ENCODE measurements around the gene PANK2. TPM values are rescaled to one million over a fixed set of nuclear protein-coding genes. Genes with fewer than 3 reads are reported as not detected.

Gene PANK2
- total and polyA plus RNA-seq, 2 experiments from 2014 or later = 36.1 to 72.0 TPM

DNA sequence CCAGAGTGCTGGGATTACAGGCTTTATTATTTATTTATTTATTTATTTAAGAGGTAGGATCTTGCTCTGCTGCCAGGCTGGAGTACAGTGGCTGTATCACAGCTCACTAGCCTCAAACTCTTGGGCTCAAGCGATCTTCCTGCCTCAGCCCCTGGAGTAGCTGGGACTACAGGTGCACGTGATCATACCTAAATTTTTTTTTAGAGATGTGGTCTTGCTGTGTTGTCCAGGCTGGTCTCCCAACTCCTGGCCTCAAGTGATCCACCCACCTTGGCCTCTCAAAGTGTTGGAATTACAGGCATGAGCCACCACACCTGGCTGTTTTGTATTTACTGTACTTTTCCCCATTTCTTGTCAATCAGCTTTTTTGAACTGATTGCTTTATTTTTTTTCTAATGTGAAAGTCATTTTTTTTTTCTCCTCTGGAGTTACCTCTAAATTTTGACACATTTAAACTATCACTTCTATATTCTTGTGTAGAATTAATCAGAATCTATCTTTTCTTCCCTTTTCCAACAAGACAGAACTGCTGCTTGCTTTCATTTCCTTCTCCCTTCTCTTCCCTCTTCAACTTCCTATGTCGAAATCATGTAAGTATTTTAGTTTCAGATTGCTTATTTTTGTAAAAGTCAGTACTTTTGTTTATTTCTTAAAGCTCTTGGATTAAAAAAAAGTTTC is 12.0 kb downstream of the PANK2 start (continued):
- TF ChIP-seq, protein P1, sequence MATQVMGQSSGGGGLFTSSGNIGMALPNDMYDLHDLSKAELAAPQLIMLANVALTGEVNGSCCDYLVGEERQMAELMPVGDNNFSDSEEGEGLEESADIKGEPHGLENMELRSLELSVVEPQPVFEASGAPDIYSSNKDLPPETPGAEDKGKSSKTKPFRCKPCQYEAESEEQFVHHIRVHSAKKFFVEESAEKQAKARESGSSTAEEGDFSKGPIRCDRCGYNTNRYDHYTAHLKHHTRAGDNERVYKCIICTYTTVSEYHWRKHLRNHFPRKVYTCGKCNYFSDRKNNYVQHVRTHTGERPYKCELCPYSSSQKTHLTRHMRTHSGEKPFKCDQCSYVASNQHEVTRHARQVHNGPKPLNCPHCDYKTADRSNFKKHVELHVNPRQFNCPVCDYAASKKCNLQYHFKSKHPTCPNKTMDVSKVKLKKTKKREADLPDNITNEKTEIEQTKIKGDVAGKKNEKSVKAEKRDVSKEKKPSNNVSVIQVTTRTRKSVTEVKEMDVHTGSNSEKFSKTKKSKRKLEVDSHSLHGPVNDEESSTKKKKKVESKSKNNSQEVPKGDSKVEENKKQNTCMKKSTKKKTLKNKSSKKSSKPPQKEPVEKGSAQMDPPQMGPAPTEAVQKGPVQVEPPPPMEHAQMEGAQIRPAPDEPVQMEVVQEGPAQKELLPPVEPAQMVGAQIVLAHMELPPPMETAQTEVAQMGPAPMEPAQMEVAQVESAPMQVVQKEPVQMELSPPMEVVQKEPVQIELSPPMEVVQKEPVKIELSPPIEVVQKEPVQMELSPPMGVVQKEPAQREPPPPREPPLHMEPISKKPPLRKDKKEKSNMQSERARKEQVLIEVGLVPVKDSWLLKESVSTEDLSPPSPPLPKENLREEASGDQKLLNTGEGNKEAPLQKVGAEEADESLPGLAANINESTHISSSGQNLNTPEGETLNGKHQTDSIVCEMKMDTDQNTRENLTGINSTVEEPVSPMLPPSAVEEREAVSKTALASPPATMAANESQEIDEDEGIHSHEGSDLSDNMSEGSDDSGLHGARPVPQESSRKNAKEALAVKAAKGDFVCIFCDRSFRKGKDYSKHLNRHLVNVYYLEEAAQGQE (IDR thresholded peaks at IDR 0.05; ENCODE audit: unreplicated experiment) = no peak
- no peak for TF ChIP-seq POLR2AphosphoS5 (IDR thresholded peaks at IDR 0.05; ENCODE audit: low read depth)
- TF ChIP-seq STAT1 (IDR thresholded peaks at IDR 0.05; ENCODE audit: unreplicated experiment) = no peak
- TF ChIP-seq ZNF331 (CRISPR knock-in tag; IDR thresholded peaks at IDR 0.05; ENCODE audit: low read depth) = no peak
- TF ChIP-seq EZH2 (IDR thresholded peaks at IDR 0.05; ENCODE audit: low read depth, unreplicated experiment) = no peak
- TF ChIP-seq, protein P2, sequence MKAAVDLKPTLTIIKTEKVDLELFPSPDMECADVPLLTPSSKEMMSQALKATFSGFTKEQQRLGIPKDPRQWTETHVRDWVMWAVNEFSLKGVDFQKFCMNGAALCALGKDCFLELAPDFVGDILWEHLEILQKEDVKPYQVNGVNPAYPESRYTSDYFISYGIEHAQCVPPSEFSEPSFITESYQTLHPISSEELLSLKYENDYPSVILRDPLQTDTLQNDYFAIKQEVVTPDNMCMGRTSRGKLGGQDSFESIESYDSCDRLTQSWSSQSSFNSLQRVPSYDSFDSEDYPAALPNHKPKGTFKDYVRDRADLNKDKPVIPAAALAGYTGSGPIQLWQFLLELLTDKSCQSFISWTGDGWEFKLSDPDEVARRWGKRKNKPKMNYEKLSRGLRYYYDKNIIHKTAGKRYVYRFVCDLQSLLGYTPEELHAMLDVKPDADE (IDR thresholded peaks at IDR 0.05) = no peak
- TF ChIP-seq, protein P3, sequence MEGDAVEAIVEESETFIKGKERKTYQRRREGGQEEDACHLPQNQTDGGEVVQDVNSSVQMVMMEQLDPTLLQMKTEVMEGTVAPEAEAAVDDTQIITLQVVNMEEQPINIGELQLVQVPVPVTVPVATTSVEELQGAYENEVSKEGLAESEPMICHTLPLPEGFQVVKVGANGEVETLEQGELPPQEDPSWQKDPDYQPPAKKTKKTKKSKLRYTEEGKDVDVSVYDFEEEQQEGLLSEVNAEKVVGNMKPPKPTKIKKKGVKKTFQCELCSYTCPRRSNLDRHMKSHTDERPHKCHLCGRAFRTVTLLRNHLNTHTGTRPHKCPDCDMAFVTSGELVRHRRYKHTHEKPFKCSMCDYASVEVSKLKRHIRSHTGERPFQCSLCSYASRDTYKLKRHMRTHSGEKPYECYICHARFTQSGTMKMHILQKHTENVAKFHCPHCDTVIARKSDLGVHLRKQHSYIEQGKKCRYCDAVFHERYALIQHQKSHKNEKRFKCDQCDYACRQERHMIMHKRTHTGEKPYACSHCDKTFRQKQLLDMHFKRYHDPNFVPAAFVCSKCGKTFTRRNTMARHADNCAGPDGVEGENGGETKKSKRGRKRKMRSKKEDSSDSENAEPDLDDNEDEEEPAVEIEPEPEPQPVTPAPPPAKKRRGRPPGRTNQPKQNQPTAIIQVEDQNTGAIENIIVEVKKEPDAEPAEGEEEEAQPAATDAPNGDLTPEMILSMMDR (conservative IDR thresholded peaks at IDR 0.05; ENCODE audit: low read depth in 2 of 2) = no peak
- TF ChIP-seq JUNB (IDR thresholded peaks at IDR 0.05; ENCODE audit: unreplicated experiment) = no peak

DNA sequence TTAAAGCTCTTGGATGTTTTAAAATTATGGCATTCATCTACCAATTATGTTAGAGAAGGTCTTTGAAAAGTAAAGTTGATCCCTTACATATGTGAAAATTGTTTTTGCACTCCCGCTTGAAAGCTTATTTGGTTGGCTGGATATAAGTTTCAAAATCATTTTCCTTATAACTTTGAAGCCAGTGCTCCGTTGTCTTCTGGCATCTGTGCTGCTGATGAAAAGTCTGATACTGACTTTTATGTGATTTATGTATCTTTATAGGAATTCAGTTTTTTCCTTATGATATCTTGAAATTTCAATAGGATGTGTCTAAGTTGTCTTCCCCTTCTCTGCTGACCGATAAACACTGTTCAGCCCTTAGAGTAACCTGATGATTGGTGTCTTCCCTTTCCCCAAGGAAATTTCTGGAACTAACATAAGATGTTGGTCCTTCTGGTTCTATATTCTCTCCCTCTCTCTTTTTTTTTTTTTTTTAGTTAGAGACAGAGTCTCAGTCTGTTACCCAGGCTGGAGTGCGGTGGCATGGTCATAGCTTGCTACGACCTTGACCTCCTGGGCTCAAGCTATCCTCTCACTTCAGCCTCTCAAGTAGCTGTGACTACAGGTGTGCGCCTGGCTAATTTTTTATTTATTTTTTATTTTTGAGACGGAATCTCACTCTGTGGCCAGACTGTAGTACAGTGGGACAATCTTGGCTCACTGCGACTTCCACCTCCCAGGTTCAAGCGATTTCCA is 12.7 kb downstream of the PANK2 start:
- H4K20me1 ChIP-seq (replicated peaks; ENCODE audit: insufficient read depth) = peaks cover 96% of the 10 kb centered on the region
- no peak for ATAC-seq
- H3F3A ChIP-seq (replicated peaks; ENCODE audit: low read depth) = 0 out of 2 replicates have a peak, but pooled peaks cover 14% of the 10 kb centered on the region
- no peak overlapping the region for H3K4me3 Mint-ChIP-seq
- H3K27ac ChIP-seq (ENCODE audit: low read depth) = 0 out of 2 replicates have a peak overlapping the region, but pooled peaks have one; percentile 26
- no peaks in the 10 kb centered on the region for H3K27me3 ChIP-seq (ENCODE audit: insufficient read depth)
- no peaks in the 10 kb centered on the region for H3K9me3 Mint-ChIP-seq
- H3K4me2 ChIP-seq = no peak overlapping the region
- H3K4me3 ChIP-seq = no peak overlapping the region
- H3K27me3 Mint-ChIP-seq (ENCODE audit: insufficient read depth, low read depth, poor library complexity) = peaks cover 11% of the 10 kb centered on the region
- 0 out of 2 replicates have a peak, but pooled peaks cover 5% of the 10 kb centered on the region for H3K36me3 ChIP-seq (ENCODE audit: insufficient read depth)
- DNase-seq (ENCODE audit: low spot score) = no peak
- peaks cover 30% of the 10 kb centered on the region for H3K4me1 Mint-ChIP-seq
- H2AFZ ChIP-seq = no peak overlapping the region
- H3K36me3 Mint-ChIP-seq (ENCODE audit: low read depth) = peaks cover 17% of the 10 kb centered on the region; the same call in 2 of the 3 replicates
- peaks cover 25% of the 10 kb centered on the region for H3K4me1 ChIP-seq (ENCODE audit: insufficient read depth)
- peaks cover 100% of the 10 kb centered on the region for H3K79me2 ChIP-seq (replicated peaks; ENCODE audit: insufficient read depth)
- no peak overlapping the region for H3K27ac Mint-ChIP-seq
- H3K9me2 ChIP-seq (ENCODE audit: insufficient read depth) = no peaks in the 10 kb centered on the region
- TF ChIP-seq EZH2phosphoT487 (IDR thresholded peaks at IDR 0.05; ENCODE audit: unreplicated experiment) = no peak
- TF ChIP-seq, protein P1 (IDR thresholded peaks at IDR 0.05; ENCODE audit: unreplicated experiment) = no peak

Data from GM23338 (cell line).